ENCODE data around the gene TPO.
"Not testable (repeated sequence)": the region's sequence is repeated elsewhere in the genome, so short reads cannot be mapped to it uniquely, and the experiment has no call there.

Gene TPO

DNA sequence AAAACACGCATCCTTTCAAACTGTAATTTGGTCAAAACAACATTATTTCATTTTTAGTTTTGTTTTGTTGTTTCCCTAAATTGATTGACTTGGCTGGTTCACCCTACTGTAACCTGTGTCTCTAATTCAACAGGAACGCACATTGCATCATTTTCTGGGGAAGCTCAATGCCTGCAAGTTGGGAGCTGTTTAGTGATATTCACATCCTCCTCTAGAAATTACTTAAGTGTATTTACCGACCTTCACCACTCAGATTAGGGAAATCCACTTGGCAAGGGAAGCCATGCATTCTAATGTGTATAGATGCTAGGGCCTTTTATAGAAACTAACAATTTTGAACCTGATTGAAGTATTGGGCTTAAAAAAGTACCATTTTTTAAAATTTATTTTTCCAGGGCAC, 7.3 kb upstream of the TPO start:
- no peak for DNase-seq (ENCODE audit: low read depth)

DNA sequence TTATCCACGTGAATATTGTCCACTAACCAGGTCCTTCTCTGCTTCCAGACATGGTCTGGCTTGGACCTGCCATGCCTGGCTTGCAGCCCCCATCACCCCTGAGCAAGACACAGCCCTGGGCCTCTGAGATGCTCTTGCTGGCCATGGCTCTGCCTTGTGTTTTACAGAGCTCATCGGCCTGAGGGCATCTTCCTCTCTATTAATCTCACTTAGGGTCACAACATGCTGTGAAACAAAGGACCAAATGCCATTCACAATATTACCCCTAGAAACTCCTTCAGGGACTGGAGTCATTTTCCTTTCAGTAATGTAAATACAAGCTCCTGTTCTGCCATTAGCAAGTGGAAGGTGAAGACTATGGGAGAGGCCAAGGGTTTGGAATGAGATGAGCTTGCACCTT, 6.8 kb upstream of the TPO start:
- no peak for DNase-seq (ENCODE audit: low read depth)

DNA sequence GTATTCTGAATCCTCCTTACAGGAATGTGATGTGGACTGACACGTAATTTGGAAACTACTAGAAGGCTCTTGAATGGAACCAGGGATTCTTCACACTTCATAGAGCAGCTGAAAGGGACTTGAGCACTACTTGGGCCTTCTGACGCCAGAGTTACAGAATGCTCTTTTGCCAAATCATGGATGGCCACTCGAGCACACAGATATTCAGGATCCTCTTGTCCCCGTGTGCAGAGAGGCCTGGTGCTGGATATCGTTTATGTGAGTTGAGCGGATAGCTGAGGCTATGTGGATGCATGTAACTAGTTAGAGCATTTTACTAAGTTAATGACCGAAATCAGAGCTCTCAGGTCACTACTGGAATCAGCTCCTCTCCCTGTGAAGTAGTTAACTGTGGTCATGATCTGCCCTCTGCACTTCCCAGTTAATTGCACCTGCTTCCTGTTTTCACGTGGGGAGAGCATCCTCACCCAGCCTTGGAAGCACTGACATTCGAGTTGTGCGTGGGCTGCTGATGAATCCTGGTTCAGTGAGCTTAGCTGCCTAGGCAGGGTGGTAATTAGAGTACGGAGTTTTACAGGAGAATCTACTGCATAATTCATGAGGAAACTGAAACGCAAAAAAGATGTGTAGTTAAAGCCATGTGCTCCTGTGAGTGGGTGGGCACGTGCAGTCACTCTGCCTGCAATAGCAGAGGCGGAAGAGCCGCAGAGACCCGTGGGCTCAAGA, 5.2 kb upstream of the TPO start:
- DNase-seq (ENCODE audit: low read depth) = no peak

DNA sequence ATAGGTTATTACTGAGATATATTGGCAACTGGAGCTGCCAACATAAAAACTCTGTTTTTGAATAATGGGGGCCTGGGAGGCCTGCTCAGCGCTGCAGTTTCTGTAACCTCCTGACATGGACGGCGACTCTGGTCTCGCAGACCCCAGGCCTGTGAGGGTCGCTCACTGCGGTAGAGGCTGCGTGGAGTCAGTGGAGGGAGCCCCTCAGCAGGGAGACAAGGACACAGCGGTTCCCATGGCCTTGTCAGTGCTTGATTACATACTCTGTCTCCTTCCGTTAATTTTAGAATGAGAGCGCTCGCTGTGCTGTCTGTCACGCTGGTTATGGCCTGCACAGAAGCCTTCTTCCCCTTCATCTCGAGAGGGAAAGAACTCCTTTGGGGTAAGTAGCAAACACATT, 858 bp downstream of the TPO start:
- DNase-seq (ENCODE audit: low read depth) = no peak

DNA sequence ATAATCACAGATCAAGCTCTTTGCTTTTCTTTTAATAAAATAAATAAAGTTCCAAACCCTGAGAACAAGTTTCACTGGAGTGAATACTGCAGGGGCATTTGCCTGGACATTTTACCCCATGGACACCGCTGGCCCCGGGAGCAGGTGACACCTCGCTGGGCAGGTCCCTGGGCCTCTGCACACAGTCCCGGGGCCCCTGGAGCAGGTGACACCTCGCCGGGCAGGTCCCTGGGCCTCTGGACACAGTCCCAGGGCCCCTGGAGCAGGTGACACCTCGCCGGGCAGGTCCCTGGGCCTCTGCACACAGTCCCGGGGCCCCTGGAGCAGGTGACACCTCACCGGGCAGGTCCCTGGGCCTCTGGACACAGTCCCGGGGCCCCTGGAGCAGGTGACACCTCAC, 1.6 kb downstream of the TPO start:
- DNase-seq (ENCODE audit: low read depth) = not testable (repeated sequence)

DNA sequence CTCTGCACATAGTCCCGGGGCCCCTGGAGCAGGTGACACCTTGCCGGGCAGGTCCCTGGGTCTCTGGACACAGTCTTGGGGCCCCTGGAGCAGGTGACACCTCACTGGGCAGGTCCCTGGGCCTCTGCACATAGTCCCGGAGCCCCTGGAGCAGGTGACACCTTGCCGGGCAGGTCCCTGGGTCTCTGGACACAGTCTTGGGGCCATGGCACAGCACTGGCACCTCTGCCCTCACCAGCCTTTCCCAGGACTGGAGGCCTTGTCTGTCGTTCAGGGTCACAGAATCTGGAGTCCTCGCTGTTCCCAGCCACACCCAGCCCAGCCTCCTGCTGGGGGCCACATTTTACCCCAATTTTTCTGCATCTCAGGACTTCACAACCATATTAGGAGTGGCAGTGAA, 2.2 kb downstream of the TPO start:
- DNase-seq (ENCODE audit: low read depth) = no peak

DNA sequence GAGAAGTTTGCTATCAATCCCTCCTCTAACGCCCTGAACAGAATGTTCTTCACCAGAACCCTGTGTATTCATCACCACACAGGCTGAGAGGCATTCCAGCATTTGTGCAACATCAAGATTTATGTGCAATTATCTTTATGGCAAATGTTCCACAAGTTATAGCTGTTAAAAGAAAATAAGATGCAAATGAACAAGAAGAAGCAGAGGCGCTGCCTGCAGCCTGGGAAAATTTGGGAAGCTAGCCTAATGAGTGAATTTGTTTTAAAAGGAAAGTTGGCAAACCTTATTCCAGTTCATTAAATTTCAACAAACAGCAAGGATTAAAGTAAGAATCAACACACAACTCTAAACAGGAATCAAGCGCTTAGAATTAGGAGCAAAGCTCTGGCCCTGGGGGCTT, 5.3 kb downstream of the TPO start:
- no peak for DNase-seq (ENCODE audit: low read depth)

DNA sequence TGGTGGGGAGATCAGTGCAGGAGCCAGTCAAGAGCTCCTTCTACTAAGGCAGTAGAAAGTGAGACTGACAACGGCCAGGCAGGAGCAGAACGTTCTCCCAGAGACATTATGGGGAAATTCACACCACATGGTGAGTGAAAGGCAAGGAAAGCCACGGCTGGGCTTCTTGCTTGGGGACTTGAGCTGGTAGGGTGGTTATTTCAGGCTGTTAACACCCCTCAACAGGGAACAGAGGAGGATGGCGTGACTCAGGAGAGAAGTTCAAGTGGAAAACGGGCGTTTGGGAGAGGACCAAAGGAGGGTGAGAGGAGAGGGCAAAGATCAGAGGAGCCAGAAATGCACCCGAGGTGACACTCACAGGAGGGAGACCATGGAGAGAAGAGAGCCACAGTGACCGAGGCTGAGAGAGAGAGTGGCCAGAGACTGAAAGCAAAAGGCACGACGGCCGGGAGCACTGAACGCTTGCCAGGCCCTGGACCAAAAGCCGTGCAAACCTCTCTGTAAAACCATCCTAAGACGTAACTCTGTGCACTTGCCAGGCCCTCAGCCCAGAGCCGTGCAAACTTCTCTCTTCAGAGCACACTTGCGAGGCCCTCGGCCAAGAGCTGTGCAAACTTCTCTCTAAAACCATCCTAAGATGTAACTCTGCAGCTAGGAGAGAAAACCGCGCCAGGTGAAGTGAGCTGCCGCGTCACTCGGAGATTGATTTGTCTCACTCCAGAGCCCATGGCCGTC, 7.7 kb downstream of the TPO start:
- no peak for DNase-seq (ENCODE audit: low read depth)

DNA sequence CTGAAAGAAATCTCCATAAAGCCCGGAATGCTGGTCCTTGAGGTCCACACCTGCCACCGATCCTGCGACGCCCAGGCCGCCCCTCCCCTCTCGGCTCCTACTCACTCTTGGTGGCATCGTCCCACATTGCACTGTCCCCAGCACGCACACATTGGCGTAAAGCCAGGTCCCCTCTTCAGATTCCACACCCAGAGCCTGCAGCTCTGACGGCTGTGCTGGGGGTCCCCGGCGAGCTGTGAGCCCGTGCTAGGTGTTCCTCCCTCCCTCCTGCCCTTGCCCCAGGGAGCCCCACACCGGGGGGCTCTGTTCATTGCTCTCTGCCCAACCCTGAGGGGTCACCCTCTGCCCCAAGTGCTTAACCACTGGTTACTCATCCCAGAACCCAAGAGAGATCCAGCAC, 8.5 kb downstream of the TPO start:
- no peak for DNase-seq (ENCODE audit: low read depth)

DNA sequence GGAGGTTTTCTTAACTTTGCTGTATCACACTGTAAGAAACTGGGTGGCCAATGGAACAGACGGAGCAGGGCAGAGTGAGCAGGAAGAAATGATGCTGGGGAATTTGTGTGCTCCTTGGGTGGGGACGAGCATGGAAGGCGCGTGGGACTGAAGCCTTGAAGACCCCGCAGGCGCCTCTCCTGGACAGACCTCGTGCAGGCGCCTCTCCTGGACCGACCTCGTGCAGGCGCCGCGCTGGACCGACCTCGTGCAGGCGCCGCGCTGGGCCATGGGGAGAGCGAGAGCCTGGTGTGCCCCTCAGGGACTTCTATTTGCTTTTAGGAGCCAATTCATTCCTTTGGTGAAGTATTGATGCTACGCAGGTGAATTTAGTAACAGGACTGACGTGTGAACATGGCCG, 8.9 kb downstream of the TPO start:
- DNase-seq (ENCODE audit: low read depth) = no peak

DNA sequence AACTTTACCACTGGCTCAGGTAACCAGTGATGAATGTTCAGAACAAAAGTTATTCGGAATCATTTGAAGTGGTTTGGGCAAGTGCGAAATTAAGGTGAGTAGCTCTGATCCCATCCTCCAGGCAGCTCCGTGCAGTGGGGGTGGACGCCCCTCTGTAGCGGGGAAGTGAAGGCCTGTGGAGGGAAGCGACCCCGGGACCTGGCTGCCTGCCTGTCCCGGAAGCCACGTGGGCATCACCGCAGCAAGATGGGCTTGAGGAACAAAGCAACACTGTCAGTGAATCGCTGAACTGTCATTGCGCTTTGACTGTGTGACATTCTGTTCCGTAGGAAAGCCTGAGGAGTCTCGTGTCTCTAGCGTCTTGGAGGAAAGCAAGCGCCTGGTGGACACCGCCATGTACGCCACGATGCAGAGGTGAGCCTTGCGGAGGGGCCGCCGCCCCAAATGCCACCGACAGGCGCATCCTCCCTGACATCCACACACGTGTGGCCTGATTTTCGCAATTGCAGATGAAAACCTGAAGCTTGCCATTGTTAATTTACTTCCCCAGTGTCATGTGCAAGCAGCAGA, 9.5 kb downstream of the TPO start:
- no peak for DNase-seq (ENCODE audit: low read depth)

DNA sequence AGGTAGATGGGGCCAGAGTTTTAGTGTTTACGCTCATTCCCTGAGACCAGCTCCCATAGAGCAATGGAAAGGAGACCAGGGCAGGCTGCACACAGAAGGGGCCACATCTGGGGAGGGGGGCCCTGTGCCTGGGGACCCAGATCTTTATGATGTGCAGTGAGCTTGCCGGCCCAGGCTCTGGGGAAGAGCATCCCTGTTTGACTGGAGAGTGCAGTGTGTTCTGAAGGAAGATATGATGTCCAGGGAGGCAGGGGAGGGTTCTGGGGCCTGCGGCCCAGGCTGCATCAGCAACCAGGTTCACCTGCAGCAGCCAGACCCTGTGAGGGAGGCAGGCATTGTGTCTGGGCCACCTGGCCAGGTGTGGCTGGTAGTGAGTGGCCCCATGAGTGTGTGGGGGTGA, 13.8 kb downstream of the TPO start:
- DNase-seq (ENCODE audit: low read depth) = no peak

DNA sequence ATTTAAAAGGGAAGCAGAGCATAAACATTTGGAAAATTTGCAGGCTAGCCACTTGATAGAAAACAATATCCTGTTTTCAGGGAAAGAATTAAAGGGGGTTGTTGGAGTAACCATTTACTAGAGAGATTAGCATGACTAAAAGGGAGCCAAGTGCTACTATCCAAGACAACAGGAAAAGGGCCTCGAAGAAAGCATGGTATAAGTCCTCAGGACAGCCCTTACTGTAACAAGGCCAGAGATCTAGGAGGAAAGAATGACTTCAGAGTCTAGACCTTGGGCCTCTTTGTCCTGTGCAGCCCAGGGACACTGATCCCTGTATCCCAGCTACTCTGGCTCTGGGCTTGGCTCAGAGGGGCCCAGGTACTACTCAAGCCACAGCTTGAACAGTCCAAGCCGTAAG, 16.6 kb downstream of the TPO start:
- DNase-seq (ENCODE audit: low read depth) = no peak

DNA sequence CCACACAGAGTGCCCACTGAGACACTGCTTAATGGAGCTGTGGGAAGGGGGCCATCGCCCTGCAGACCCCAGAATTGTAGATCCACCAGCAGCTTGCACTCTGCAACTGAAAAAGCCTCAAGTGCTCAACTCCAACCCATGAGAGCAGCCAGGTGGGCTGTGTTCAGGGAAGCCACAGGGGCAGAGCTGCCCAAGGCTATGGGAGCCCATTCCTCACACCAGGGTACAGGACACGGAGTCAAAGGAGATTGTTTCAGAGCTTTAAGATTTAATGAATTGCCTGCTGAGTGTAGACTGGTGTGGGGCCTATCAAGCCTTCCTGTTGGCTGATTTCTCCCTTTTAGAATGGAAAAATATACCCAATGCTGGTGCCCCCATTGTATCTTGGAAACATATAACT, 17.2 kb downstream of the TPO start:
- DNase-seq (ENCODE audit: low read depth) = no peak

DNA sequence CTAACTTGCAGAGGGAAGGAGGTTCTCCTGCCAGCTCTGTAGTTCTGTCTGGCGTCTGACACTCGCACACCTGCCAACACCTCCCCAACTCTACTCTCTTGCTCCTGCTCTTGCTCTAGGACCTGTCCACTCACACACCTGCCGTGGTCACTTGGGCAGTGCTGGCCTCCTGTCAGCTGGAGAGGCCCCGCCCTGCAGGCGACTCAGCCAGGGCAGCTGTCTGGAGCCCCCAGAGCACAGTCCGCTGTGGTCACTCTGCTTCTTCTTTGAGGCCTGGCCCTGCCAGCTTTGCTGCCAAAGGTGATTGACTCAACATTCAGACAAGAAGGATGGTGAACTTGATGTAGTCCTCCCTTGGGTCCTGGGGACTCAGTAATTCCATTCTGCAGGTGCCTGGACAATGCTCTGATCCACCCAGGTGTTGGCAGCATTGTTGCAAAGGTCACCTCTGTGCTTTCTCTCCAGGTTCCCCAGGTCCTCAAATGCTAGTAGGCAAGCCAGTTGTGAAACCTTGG, 18.7 kb downstream of the TPO start:
- no peak for DNase-seq (ENCODE audit: low read depth)

DNA sequence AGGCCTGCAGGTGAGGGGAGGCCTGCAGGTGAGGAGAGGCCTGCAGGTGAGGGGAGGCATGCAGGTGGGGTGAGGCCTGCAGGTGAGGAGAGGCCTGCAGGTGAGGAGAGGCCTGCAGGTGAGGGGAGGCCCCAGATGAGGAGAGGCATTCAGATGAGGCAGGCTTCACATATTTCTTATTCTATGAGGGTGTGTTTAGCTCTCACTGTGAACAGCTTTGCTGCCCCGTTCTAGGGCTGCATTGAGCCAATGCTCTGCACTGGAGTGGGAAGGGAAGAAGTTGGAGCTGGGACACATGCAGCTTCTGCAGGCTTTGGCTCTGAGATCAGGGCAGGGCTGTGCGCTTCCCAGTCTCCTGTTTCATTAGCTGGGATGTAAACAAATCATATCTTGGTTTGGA, 19.5 kb downstream of the TPO start:
- DNase-seq (ENCODE audit: low read depth) = no peak

DNA sequence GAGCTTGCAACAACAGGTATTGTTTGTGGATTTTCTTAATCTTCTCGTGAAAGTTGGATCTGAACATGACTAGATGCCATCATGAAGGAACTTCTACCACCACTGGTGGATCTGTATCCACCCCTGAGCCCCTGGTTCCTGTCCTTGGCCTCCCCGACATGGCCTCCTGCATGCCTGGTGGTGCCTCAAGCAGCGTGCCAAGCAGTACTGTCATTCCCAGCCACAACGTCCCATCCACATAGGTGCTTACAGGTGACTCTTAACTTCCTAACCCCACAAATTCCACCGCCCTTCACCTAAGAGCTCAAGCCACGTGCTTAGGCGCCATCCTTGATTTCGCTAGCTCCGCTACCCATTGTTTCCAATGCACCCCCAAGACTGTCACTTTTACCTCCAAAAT, 23.1 kb downstream of the TPO start:
- no peak for DNase-seq (ENCODE audit: low read depth)

DNA sequence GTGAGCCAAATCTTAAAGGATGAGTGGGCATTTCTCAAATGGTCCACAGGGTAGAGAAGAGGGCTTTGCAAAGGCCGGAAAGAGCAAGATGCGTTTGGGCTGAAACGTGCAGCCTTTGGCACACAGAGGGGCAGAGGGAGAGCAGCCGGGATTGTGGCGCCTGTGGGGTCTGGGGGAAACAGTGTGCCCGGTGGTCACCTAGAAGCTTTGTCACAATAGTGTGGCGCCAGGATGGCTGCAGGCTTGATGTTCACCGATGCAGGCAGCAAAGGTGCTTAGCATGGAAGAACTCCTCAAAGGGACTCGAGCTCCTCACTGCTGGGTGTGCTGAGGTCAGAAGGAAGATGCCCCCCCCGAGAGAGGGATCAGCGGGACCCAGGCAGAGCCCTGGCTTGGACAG, 23.8 kb downstream of the TPO start:
- DNase-seq (ENCODE audit: low read depth) = no peak

DNA sequence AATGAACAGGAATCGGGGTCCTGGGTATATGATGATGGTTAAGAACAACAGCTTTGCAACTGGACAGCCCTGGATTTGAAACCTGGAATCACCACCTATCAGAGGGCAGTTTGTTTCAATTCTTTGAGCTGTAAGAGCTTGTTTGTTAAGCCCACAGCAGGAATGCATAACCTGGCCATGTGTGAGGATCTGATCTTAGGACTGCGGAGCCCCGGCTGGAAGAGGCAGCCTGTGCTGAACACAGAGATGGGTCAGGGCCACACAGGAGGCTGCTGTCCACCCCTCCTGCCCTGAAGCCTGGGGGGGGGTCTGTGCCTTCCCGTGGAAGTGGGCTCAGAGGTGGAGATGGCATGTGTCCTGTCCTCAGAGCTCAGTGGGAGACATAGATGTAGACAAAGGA, 24.3 kb downstream of the TPO start:
- DNase-seq (ENCODE audit: low read depth) = no peak

DNA sequence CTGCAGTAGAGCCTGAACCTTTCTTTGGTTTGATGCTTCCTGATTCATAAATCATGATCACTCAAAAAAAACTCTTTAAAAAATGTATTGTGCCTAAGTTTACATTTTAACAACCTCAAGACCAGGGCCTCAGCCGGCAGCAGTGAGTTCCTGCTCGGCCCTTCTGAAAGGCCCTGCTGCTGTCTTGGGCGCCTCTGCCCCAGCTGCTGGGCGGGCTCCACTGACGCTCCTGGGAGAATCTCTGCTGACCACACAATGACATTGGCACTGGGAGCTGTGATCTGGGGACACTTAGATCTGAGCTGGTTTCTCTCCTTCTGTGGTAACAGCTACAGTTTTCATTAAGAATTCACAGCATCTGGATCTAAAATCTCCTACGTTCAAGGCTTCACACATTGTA, 25.7 kb downstream of the TPO start:
- DNase-seq (ENCODE audit: low read depth) = no peak

DNA sequence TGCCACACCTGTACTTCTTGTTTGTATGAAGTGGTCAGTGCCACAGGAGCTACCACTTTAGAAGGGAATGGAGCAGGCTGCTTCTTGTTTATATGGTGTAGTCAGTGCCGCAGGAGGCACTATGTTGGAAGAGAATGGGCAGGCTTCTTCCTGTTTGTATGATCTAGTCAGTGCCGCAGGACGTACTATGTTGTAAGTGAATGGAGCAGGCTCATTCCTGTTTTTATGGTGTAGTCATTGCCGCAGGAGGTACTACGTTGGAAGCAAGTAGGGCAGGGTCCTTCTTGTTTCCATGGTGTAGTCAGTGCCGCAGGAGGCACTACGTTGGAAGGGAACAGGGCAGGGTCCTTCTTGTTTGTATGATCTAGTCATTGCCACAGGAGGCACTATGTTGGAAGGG, 27.3 kb downstream of the TPO start:
- no peak for DNase-seq (ENCODE audit: low read depth)

DNA sequence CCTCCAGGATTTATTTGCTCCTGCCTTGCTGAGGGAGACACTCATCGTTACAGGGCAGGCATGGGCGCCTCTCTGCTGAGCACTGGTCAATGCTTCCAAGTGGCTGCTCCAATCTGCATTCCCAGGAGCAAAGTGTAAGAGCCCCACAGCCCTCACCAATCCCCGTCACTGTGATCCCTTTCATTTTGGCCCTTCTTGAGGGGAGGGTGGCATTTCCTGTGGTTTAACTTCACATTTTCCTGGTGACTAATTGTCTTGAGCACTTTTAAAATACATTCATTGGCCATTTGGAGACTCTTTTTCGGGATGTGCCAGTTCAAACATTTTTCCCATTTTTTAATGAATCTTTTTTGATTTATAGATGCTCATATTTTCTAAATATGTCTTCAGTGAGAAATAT, 33.0 kb downstream of the TPO start:
- DNase-seq (ENCODE audit: low read depth) = no peak

DNA sequence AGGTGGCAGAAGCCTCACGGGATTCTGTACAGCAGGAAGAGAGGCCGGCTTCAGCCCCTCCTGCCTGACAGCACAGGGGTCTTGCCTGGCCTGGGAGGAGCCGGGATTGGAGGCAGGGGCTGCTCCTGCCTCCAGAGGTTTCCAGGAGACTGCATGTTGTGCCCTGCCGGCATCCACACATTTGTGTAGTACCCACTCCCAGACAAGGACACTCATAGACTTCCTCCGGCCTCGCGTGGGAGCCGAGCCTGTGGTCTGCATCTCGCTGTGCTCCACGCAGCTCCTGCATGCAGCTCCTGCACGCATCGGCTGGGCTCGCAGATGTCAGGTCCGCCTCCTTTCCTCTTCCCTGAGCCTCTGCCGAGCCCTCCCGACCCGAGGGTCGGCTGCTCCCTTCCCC, 34.7 kb downstream of the TPO start:
- no peak for DNase-seq (ENCODE audit: low read depth)

DNA sequence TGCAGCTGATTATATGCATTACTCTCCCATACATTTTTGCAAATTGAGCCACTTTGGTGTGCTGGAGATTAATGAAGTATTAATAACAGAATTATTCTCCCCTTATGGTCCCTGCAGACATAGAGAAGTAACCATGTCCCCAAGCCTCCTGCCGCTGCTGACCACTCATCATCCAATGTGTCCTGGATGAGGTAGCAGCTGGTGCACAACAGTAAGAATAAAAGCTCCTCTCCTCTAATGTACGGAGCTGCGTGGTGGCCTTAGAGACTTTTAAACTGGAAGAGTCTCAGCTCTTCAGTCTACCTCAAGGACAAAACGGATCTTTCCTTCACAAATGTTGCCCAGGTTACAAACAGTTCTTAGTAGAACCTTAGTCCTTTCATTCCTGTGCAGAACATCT, 37.7 kb downstream of the TPO start:
- no peak for DNase-seq (ENCODE audit: low read depth)
